ENCODE results near the gene NANOS1. TPM values are rescaled to one million over a fixed set of nuclear protein-coding genes. Genes with fewer than 3 reads are reported as not detected.

Gene NANOS1
- polyA plus RNA-seq, 3 donors: 0.04 TPM; not detected in 2

- WGBS (ENCODE audit: insufficient coverage): 96% methylated on average over 4 of the region's 6 CpGs
Observed at GRCh38 chr10:118980870-118981269, 48.6 kb upstream of the NANOS1 start.

GRCh38 chr10:118981946-118982345 is 47.6 kb upstream of the NANOS1 start:
- intact Hi-C loops (cut with micrococcal nuclease): no loop called here
- 84% methylated on average over 11 of the region's 11 CpGs for WGBS (ENCODE audit: insufficient coverage)
- H3K9me3 ChIP-seq (replicated peaks in 1 of 2; ENCODE audit: control insufficient read depth in 1 of 2, insufficient read depth in 1 of 2, low read length in 2 of 2): peaks cover 5 to 10% of the 10 kb centered on the region in 2 donors
- no peaks in the 10 kb centered on the region for H3K27me3 ChIP-seq (ENCODE audit: control insufficient read depth in 2 of 2, insufficient read depth in 2 of 2, low read length in 2 of 2)
- no peaks in the 10 kb centered on the region for H4K20me1 ChIP-seq (ENCODE audit: insufficient read depth, low read length)
- no peak overlapping the region for H3K4me3 Mint-ChIP-seq
- H3K4me2 ChIP-seq (replicated peaks; ENCODE audit: extremely low read depth, low read length, poor library complexity, severe bottlenecking): no peak overlapping the region
- H3K79me2 ChIP-seq (ENCODE audit: insufficient read depth, low read length): no peaks in the 10 kb centered on the region
- H3K9ac ChIP-seq (ENCODE audit: insufficient read depth, low read length, poor library complexity, severe bottlenecking): no peak overlapping the region
- no peaks in the 10 kb centered on the region for H3K36me3 Mint-ChIP-seq
- H3K27ac Mint-ChIP-seq: no peak overlapping the region
- H3K36me3 ChIP-seq (replicated peaks in 1 of 2; ENCODE audit: control insufficient read depth in 1 of 2, insufficient read depth in 2 of 2, low read length in 2 of 2): no peaks in the 10 kb centered on the region
- no peak for TF ChIP-seq CTCF (IDR thresholded peaks at IDR 0.05)
- H2AFZ ChIP-seq (ENCODE audit: insufficient read depth, low read depth, low read length, poor library complexity, severe bottlenecking): no peak overlapping the region
- H3K4me1 Mint-ChIP-seq: peaks cover under 1% of the 10 kb centered on the region
- H3K4me3 ChIP-seq (replicated peaks in 1 of 3; ENCODE audit: low read depth in 2 of 3, low read length in 3 of 3): no peak overlapping the region
- DNase-seq: no peak
- H3K27ac ChIP-seq (ENCODE audit: low read depth in 1 of 2, low read length in 2 of 2): no peak overlapping the region
- no peaks in the 10 kb centered on the region for H3K4me1 ChIP-seq (ENCODE audit: control insufficient read depth in 1 of 2, insufficient read depth in 2 of 2, low read length in 2 of 2)
- peaks cover 3 to 7% (median 4%) of the 10 kb centered on the region in 3 donors for H3K27me3 Mint-ChIP-seq (ENCODE audit: low read depth in 3 of 3)
- peaks cover 10 to 23% (median 19%) of the 10 kb centered on the region in 7 donors for H3K9me3 Mint-ChIP-seq

More at GRCh38 chr10:118980870-118981269, 48.6 kb upstream of the NANOS1 start:
- no peak overlapping the region for H3K4me3 Mint-ChIP-seq
- H3K27ac Mint-ChIP-seq: no peak overlapping the region
- H3K9me3 Mint-ChIP-seq: peaks cover 10 to 23% (median 17%) of the 10 kb centered on the region in 7 donors
- Histone ChIP-seq H3K4me1 (ENCODE audit: control insufficient read depth in 1 of 2, insufficient read depth in 2 of 2, low read length in 2 of 2) (no peaks in the 10 kb centered on the region), H3K9me3 (replicated peaks in 1 of 2; ENCODE audit: control insufficient read depth in 1 of 2, insufficient read depth in 1 of 2, low read length in 2 of 2) (peaks cover 5 to 6% of the 10 kb centered on the region in 2 donors), H4K20me1 (ENCODE audit: insufficient read depth, low read length) (no peaks in the 10 kb centered on the region), H3K27ac (ENCODE audit: low read depth in 1 of 2, low read length in 2 of 2) (no peak overlapping the region), H3K9ac (ENCODE audit: insufficient read depth, low read length, poor library complexity, severe bottlenecking) (no peak overlapping the region), H3K36me3 (replicated peaks in 1 of 2; ENCODE audit: control insufficient read depth in 1 of 2, insufficient read depth in 2 of 2, low read length in 2 of 2) (no peaks in the 10 kb centered on the region), H3K27me3 (ENCODE audit: control insufficient read depth in 2 of 2, insufficient read depth in 2 of 2, low read length in 2 of 2) (no peaks in the 10 kb centered on the region), H2AFZ (ENCODE audit: insufficient read depth, low read depth, low read length, poor library complexity, severe bottlenecking) (no peak overlapping the region), H3K4me2 (replicated peaks; ENCODE audit: extremely low read depth, low read length, poor library complexity, severe bottlenecking) (no peak overlapping the region), H3K4me3 (replicated peaks in 1 of 3; ENCODE audit: low read depth in 2 of 3, low read length in 3 of 3) (no peak overlapping the region), H3K79me2 (ENCODE audit: insufficient read depth, low read length) (no peaks in the 10 kb centered on the region)
- no peak for TF ChIP-seq CTCF (IDR thresholded peaks at IDR 0.05)
- H3K4me1 Mint-ChIP-seq: no peaks in the 10 kb centered on the region
- no peaks in the 10 kb centered on the region for H3K36me3 Mint-ChIP-seq
- DNase-seq: no peak
- intact Hi-C loops (cut with micrococcal nuclease): no loop called here
- H3K27me3 Mint-ChIP-seq (ENCODE audit: low read depth in 3 of 3): peaks cover 3 to 7% (median 6%) of the 10 kb centered on the region in 3 donors
